ENCODE data around the gene ZNF503. TPM values are rescaled to one million over a fixed set of nuclear protein-coding genes. Genes with fewer than 3 reads are reported as not detected.

Gene ZNF503
- total RNA-seq, 2 experiments from 2014 or later, result 0.07 to 0.21 TPM

- H3K9me3 Mint-ChIP-seq, result no peaks in the 10 kb centered on the region
- H3K27ac Mint-ChIP-seq, result no peak overlapping the region
- H3K36me3 Mint-ChIP-seq (ENCODE audit: low read depth), result no peaks in the 10 kb centered on the region
- DNase-seq, result peak; percentile 30
- H3K4me3 Mint-ChIP-seq, result no peak overlapping the region
- CTCF ChIA-PET, result interaction anchor here (0.7 to 1.0 kb wide), 2 partner anchors 17 to 100 kb away, joined by 3 to 4 read pairs; no protein-coding TSS in a partner anchor
- peaks cover 8% of the 10 kb centered on the region for H3K4me1 Mint-ChIP-seq (ENCODE audit: low read depth)
- peaks cover 39% of the 10 kb centered on the region for H3K27me3 Mint-ChIP-seq (ENCODE audit: low read depth)
- intact Hi-C loops (cut with micrococcal nuclease), result loop anchor here (2.0 kb wide), 1 partner anchor 100 kb away; no protein-coding TSS in a partner anchor
These were observed 6.3 kb downstream of the ZNF503 start for GRCh38 chr10:75395066-75395931.

GRCh38 chr10:75394221-75394620 lies 7.3 kb downstream of the ZNF503 start:
- CTCF ChIA-PET, result interaction anchor here (0.7 kb wide), 1 partner anchor 18 kb away, joined by 3 read pairs; no protein-coding TSS in a partner anchor

GRCh38 chr10:75392744-75393143 lies 8.8 kb downstream of the ZNF503 start:
- Mint-ChIP-seq H3K4me3 (no peak overlapping the region), H3K9me3 (no peaks in the 10 kb centered on the region), H3K27me3 (ENCODE audit: low read depth) (peaks cover 33% of the 10 kb centered on the region), H3K27ac (no peak overlapping the region), H3K4me1 (ENCODE audit: low read depth) (peaks cover 5% of the 10 kb centered on the region), H3K36me3 (ENCODE audit: low read depth) (no peaks in the 10 kb centered on the region)
- CTCF ChIA-PET, result no interaction called here
- intact Hi-C loops (cut with micrococcal nuclease), result no loop called here
- DNase-seq, result no peak

More at GRCh38 chr10:75394221-75394620, 7.3 kb downstream of the ZNF503 start:
- Mint-ChIP-seq H3K9me3 (no peaks in the 10 kb centered on the region), H3K4me1 (ENCODE audit: low read depth) (peaks cover 5% of the 10 kb centered on the region), H3K4me3 (no peak overlapping the region), H3K36me3 (ENCODE audit: low read depth) (no peaks in the 10 kb centered on the region), H3K27ac (no peak overlapping the region), H3K27me3 (ENCODE audit: low read depth) (peaks cover 37% of the 10 kb centered on the region)
- no peak for DNase-seq
- intact Hi-C loops (cut with micrococcal nuclease), result loop anchor here (2.0 kb wide), 1 partner anchor 99 kb away; no protein-coding TSS in a partner anchor

GRCh38 chr10:75392271-75392670 lies 9.3 kb downstream of the ZNF503 start:
- peaks cover 5% of the 10 kb centered on the region for H3K4me1 Mint-ChIP-seq (ENCODE audit: low read depth)
- H3K27me3 Mint-ChIP-seq (ENCODE audit: low read depth), result peaks cover 29% of the 10 kb centered on the region
- intact Hi-C loops (cut with micrococcal nuclease), result no loop called here
- no peak for DNase-seq
- H3K27ac Mint-ChIP-seq, result no peak overlapping the region
- CTCF ChIA-PET, result no interaction called here
- no peak overlapping the region for H3K4me3 Mint-ChIP-seq
- no peaks in the 10 kb centered on the region for H3K9me3 Mint-ChIP-seq
- no peaks in the 10 kb centered on the region for H3K36me3 Mint-ChIP-seq (ENCODE audit: low read depth)

GRCh38 chr10:75390178-75390577 lies 11.4 kb downstream of the ZNF503 start:
- Mint-ChIP-seq H3K27ac (no peak overlapping the region), H3K27me3 (ENCODE audit: low read depth) (peaks cover 29% of the 10 kb centered on the region), H3K9me3 (peaks cover 2% of the 10 kb centered on the region), H3K36me3 (ENCODE audit: low read depth) (no peaks in the 10 kb centered on the region), H3K4me3 (no peak overlapping the region), H3K4me1 (ENCODE audit: low read depth) (peaks cover 5% of the 10 kb centered on the region)
- CTCF ChIA-PET, result no interaction called here
- intact Hi-C loops (cut with micrococcal nuclease), result no loop called here
- DNase-seq, result no peak

- Mint-ChIP-seq H3K9me3 (peaks cover 2% of the 10 kb centered on the region), H3K27me3 (ENCODE audit: low read depth) (peaks cover 17% of the 10 kb centered on the region), H3K4me3 (no peak overlapping the region), H3K4me1 (ENCODE audit: low read depth) (no peaks in the 10 kb centered on the region), H3K36me3 (ENCODE audit: low read depth) (no peaks in the 10 kb centered on the region), H3K27ac (no peak overlapping the region)
- DNase-seq, result no peak
- intact Hi-C loops (cut with micrococcal nuclease), result no loop called here
- CTCF ChIA-PET, result interaction anchor here (1.7 kb wide), 1 partner anchor 11 kb away, joined by 3 read pairs; no protein-coding TSS in a partner anchor
These were observed 13.5 kb downstream of the ZNF503 start for GRCh38 chr10:75388082-75388481.

GRCh38 chr10:75386128-75386527 lies 15.4 kb downstream of the ZNF503 start:
- DNase-seq, result no peak
- peaks cover 6% of the 10 kb centered on the region for H3K27me3 Mint-ChIP-seq (ENCODE audit: low read depth)
- H3K36me3 Mint-ChIP-seq (ENCODE audit: low read depth), result no peaks in the 10 kb centered on the region
- H3K4me3 Mint-ChIP-seq, result no peak overlapping the region
- H3K27ac Mint-ChIP-seq, result no peak overlapping the region
- CTCF ChIA-PET, result interaction anchor here (0.9 kb wide), 1 partner anchor 16 kb away, joined by 3 read pairs; no protein-coding TSS in a partner anchor
- H3K9me3 Mint-ChIP-seq, result peaks cover 2% of the 10 kb centered on the region
- intact Hi-C loops (cut with micrococcal nuclease), result no loop called here
- no peaks in the 10 kb centered on the region for H3K4me1 Mint-ChIP-seq (ENCODE audit: low read depth)

GRCh38 chr10:75379817-75380216 lies 21.7 kb downstream of the ZNF503 start:
- Mint-ChIP-seq H3K4me1 (ENCODE audit: low read depth) (no peaks in the 10 kb centered on the region), H3K36me3 (ENCODE audit: low read depth) (no peaks in the 10 kb centered on the region), H3K4me3 (no peak overlapping the region), H3K27ac (no peak overlapping the region), H3K9me3 (no peaks in the 10 kb centered on the region), H3K27me3 (ENCODE audit: low read depth) (peaks cover 3% of the 10 kb centered on the region)
- DNase-seq, result no peak
- intact Hi-C loops (cut with micrococcal nuclease), result no loop called here
- CTCF ChIA-PET, result no interaction called here

GRCh38 chr10:75379212-75379724 lies 22.3 kb downstream of the ZNF503 start:
- DNase-seq, result no peak
- CTCF ChIA-PET, result no interaction called here
- H3K27ac Mint-ChIP-seq, result no peak overlapping the region
- no peak overlapping the region for H3K4me3 Mint-ChIP-seq
- intact Hi-C loops (cut with micrococcal nuclease), result no loop called here
- H3K9me3 Mint-ChIP-seq, result no peaks in the 10 kb centered on the region
- H3K4me1 Mint-ChIP-seq (ENCODE audit: low read depth), result no peaks in the 10 kb centered on the region
- H3K36me3 Mint-ChIP-seq (ENCODE audit: low read depth), result no peaks in the 10 kb centered on the region
- H3K27me3 Mint-ChIP-seq (ENCODE audit: low read depth), result peaks cover 2% of the 10 kb centered on the region

- Mint-ChIP-seq H3K36me3 (ENCODE audit: low read depth) (no peaks in the 10 kb centered on the region), H3K4me1 (ENCODE audit: low read depth) (no peaks in the 10 kb centered on the region), H3K4me3 (no peak overlapping the region), H3K9me3 (no peaks in the 10 kb centered on the region), H3K27me3 (ENCODE audit: low read depth) (no peaks in the 10 kb centered on the region), H3K27ac (no peak overlapping the region)
- CTCF ChIA-PET, result no interaction called here
- intact Hi-C loops (cut with micrococcal nuclease), result no loop called here
- no peak for DNase-seq
These were observed 23.2 kb downstream of the ZNF503 start for GRCh38 chr10:75378379-75378778.

GRCh38 chr10:75377869-75378268 lies 23.7 kb downstream of the ZNF503 start:
- no peak overlapping the region for H3K4me3 Mint-ChIP-seq
- no peaks in the 10 kb centered on the region for H3K9me3 Mint-ChIP-seq
- no peak for DNase-seq
- intact Hi-C loops (cut with micrococcal nuclease), result no loop called here
- H3K4me1 Mint-ChIP-seq (ENCODE audit: low read depth), result no peaks in the 10 kb centered on the region
- H3K27ac Mint-ChIP-seq, result no peak overlapping the region
- CTCF ChIA-PET, result no interaction called here
- no peaks in the 10 kb centered on the region for H3K27me3 Mint-ChIP-seq (ENCODE audit: low read depth)
- H3K36me3 Mint-ChIP-seq (ENCODE audit: low read depth), result no peaks in the 10 kb centered on the region

- CTCF ChIA-PET, result no interaction called here
- H3K4me1 Mint-ChIP-seq (ENCODE audit: low read depth), result no peaks in the 10 kb centered on the region
These were observed 25.7 kb downstream of the ZNF503 start for GRCh38 chr10:75375838-75376237.

GRCh38 chr10:75371010-75371409 lies 30.6 kb downstream of the ZNF503 start:
- Mint-ChIP-seq H3K9me3 (peaks cover 8% of the 10 kb centered on the region), H3K27me3 (ENCODE audit: low read depth) (peaks cover 1% of the 10 kb centered on the region), H3K36me3 (ENCODE audit: low read depth) (no peaks in the 10 kb centered on the region), H3K4me3 (no peak overlapping the region), H3K4me1 (ENCODE audit: low read depth) (no peaks in the 10 kb centered on the region), H3K27ac (no peak overlapping the region)
- CTCF ChIA-PET, result no interaction called here
- intact Hi-C loops (cut with micrococcal nuclease), result no loop called here
- DNase-seq, result no peak

More at GRCh38 chr10:75375838-75376237, 25.7 kb downstream of the ZNF503 start:
- Mint-ChIP-seq H3K27me3 (ENCODE audit: low read depth) (no peaks in the 10 kb centered on the region), H3K27ac (no peak overlapping the region), H3K36me3 (ENCODE audit: low read depth) (no peaks in the 10 kb centered on the region), H3K9me3 (no peaks in the 10 kb centered on the region), H3K4me3 (no peak overlapping the region)
- intact Hi-C loops (cut with micrococcal nuclease), result no loop called here
- DNase-seq, result no peak

Data from activated naive CD4-positive, alpha-beta T cell treated with anti-CD3 and anti-CD28 coated beads for 36 hours (primary cell).